Esophagus mucosa (tissue), 1 donor: ENCODE data around the gene PRIMPOL. TPM values are rescaled to one million over a fixed set of nuclear protein-coding genes. Genes with fewer than 3 reads are reported as not detected.

Experiments
- ATAC-seq: fragments of 200-7000 bp; cut with Tn5 transposase; one replicate; pipeline ENCODE4 v1.9.1; 2020
- total RNA-seq: library from RNA; stranded (reverse); gene quantifications from one replicate; pipeline ENCODE4 v1.2.4, GENCODE V29; 2023
- donor health status: DM: yes; HTN: yes; CAD: no.

Gene PRIMPOL
- total RNA-seq, 1 donor from 2014 or later = 9.9 TPM

- no peak for ATAC-seq
Observed at GRCh38 chr4:184668096-184668495, 18.6 kb downstream of the PRIMPOL start.

GRCh38 chr4:184668511-184669114 is 19.1 kb downstream of the PRIMPOL start:
- ATAC-seq = no peak

- no peak for ATAC-seq
Observed at GRCh38 chr4:184669251-184669650, 19.7 kb downstream of the PRIMPOL start.

- ATAC-seq = peak; percentile 69
Observed at GRCh38 chr4:184671101-184671500, 21.6 kb downstream of the PRIMPOL start.

- ATAC-seq = no peak
Observed at GRCh38 chr4:184672741-184673140, 23.2 kb downstream of the PRIMPOL start.

GRCh38 chr4:184674011-184674410 is 24.5 kb downstream of the PRIMPOL start:
- ATAC-seq = no peak

- ATAC-seq = no peak
Observed at GRCh38 chr4:184675018-184675417, 25.5 kb downstream of the PRIMPOL start.

GRCh38 chr4:184675821-184676492 is 26.4 kb downstream of the PRIMPOL start:
- ATAC-seq = no peak

GRCh38 chr4:184680698-184681097 is 31.2 kb downstream of the PRIMPOL start:
- peak; percentile 96 for ATAC-seq

GRCh38 chr4:184681916-184682315 is 32.4 kb downstream of the PRIMPOL start:
- no peak for ATAC-seq

- no peak for ATAC-seq
Observed at GRCh38 chr4:184684491-184685189, 35.1 kb downstream of the PRIMPOL start.

GRCh38 chr4:184688005-184688404 is 38.5 kb downstream of the PRIMPOL start:
- no peak for ATAC-seq

- peak; percentile 99 for ATAC-seq
Observed at GRCh38 chr4:184688447-184688846, 38.9 kb downstream of the PRIMPOL start.

GRCh38 chr4:184689681-184690080 is 40.1 kb downstream of the PRIMPOL start:
- peak; percentile 20 for ATAC-seq

GRCh38 chr4:184693056-184693455 is 43.5 kb downstream of the PRIMPOL start:
- no peak for ATAC-seq

GRCh38 chr4:184694412-184694956 is 44.9 kb downstream of the PRIMPOL start:
- no peak for ATAC-seq

GRCh38 chr4:184695178-184695896 is 45.8 kb downstream of the PRIMPOL start:
- peak; percentile 79 for ATAC-seq

GRCh38 chr4:184697956-184698355 is 48.4 kb downstream of the PRIMPOL start:
- ATAC-seq = no peak

GRCh38 chr4:184699941-184700340 is 50.4 kb downstream of the PRIMPOL start:
- ATAC-seq = no peak

- ATAC-seq = no peak
Observed at GRCh38 chr4:184702114-184702513, 52.6 kb downstream of the PRIMPOL start.

GRCh38 chr4:184705692-184706091 is 56.2 kb downstream of the PRIMPOL start:
- no peak for ATAC-seq

GRCh38 chr4:184706453-184706852 is 56.9 kb downstream of the PRIMPOL start:
- ATAC-seq = no peak

- ATAC-seq = no peak
Observed at GRCh38 chr4:184712322-184712721, 62.8 kb downstream of the PRIMPOL start.
